ENCODE measurements around the gene MAP1LC3B2.

MAP1LC3B2 gene

GRCh38 chr12:116609319-116610114 lies 50.3 kb downstream of the MAP1LC3B2 start:
- Histone ChIP-seq H3K4ac (ENCODE audit: low read depth in 1 of 2, low read length in 2 of 2) (no peak overlapping the region), H3K27me3 (ENCODE audit: control insufficient read depth in 1 of 2, insufficient read depth in 1 of 2, low read length in 2 of 2) (peaks cover 0 to 8% of the 10 kb centered on the region in 2 experiments), H3K79me1 (replicated peaks; ENCODE audit: low read length, poor library complexity, severe bottlenecking) (no peaks in the 10 kb centered on the region), H3K4me1 (ENCODE audit: control insufficient read depth, insufficient read depth, low read depth, low read length) (no peaks in the 10 kb centered on the region), H2BK15ac (ENCODE audit: low read depth, poor library complexity, severe bottlenecking) (no peak overlapping the region), H4K91ac (ENCODE audit: low read length) (no peak overlapping the region), H3K27ac (ENCODE audit: low read length, poor library complexity, severe bottlenecking) (no peak overlapping the region), H3K36me3 (ENCODE audit: control insufficient read depth in 1 of 2, insufficient read depth in 2 of 2, low read depth in 1 of 2, low read length in 2 of 2) (no peaks in the 10 kb centered on the region), H2AFZ (ENCODE audit: low read depth, low read length) (no peak overlapping the region), H3K18ac (ENCODE audit: low read depth in 1 of 2, low read length in 2 of 2) (no peak overlapping the region), H2BK12ac (ENCODE audit: low read length in 2 of 2) (no peak overlapping the region), H3K23ac (ENCODE audit: low read length in 2 of 2) (no peak overlapping the region), H3K9ac (ENCODE audit: low read length) (peak overlapping the region; percentile 65), H2BK5ac (ENCODE audit: low read depth, low read length, poor library complexity, severe bottlenecking) (no peak overlapping the region), H3K14ac (ENCODE audit: low read length in 2 of 2) (no peak overlapping the region), H2AK5ac (ENCODE audit: low read length, severe bottlenecking) (no peak overlapping the region), H2BK120ac (ENCODE audit: low read depth, low read length) (no peak overlapping the region), H3K9me3 (ENCODE audit: control insufficient read depth, low read length) (no peaks in the 10 kb centered on the region), H3K4me3 (ENCODE audit: insufficient read depth in 1 of 2, low read depth in 1 of 2, low read length in 2 of 2) (no peak overlapping the region), H4K8ac (ENCODE audit: low read length) (no peak overlapping the region), H3K4me2 (ENCODE audit: low read length, poor library complexity, severe bottlenecking) (no peak overlapping the region)
- 86% methylated on average over 8 of the region's 8 CpGs for WGBS
- no peak for DNase-seq

GRCh38 chr12:116610971-116611541 lies 51.9 kb downstream of the MAP1LC3B2 start:
- Histone ChIP-seq H4K8ac (ENCODE audit: low read length) (no peak overlapping the region), H2BK120ac (ENCODE audit: low read depth, low read length) (no peak overlapping the region), H3K79me1 (replicated peaks; ENCODE audit: low read length, poor library complexity, severe bottlenecking) (no peaks in the 10 kb centered on the region), H3K4ac (ENCODE audit: low read depth in 1 of 2, low read length in 2 of 2) (no peak overlapping the region), H3K4me1 (ENCODE audit: control insufficient read depth, insufficient read depth, low read depth, low read length) (peaks cover 3% of the 10 kb centered on the region), H2AFZ (ENCODE audit: low read depth, low read length) (no peak overlapping the region), H3K9ac (ENCODE audit: low read length) (no peak overlapping the region), H3K14ac (ENCODE audit: low read length in 2 of 2) (no peak overlapping the region), H2BK12ac (ENCODE audit: low read length in 2 of 2) (no peak overlapping the region), H3K27ac (ENCODE audit: low read length, poor library complexity, severe bottlenecking) (no peak overlapping the region), H3K36me3 (ENCODE audit: control insufficient read depth in 1 of 2, insufficient read depth in 2 of 2, low read depth in 1 of 2, low read length in 2 of 2) (no peaks in the 10 kb centered on the region), H3K23ac (ENCODE audit: low read length in 2 of 2) (no peak overlapping the region), H3K4me3 (ENCODE audit: insufficient read depth in 1 of 2, low read depth in 1 of 2, low read length in 2 of 2) (no peak overlapping the region), H2BK15ac (ENCODE audit: low read depth, poor library complexity, severe bottlenecking) (no peak overlapping the region), H3K4me2 (ENCODE audit: low read length, poor library complexity, severe bottlenecking) (no peak overlapping the region), H4K91ac (ENCODE audit: low read length) (no peak overlapping the region), H2BK5ac (ENCODE audit: low read depth, low read length, poor library complexity, severe bottlenecking) (no peak overlapping the region), H3K27me3 (ENCODE audit: control insufficient read depth in 1 of 2, insufficient read depth in 1 of 2, low read length in 2 of 2) (peaks cover 0 to 5% of the 10 kb centered on the region in 2 experiments), H3K9me3 (ENCODE audit: control insufficient read depth, low read length) (no peaks in the 10 kb centered on the region), H2AK5ac (ENCODE audit: low read length, severe bottlenecking) (no peak overlapping the region), H3K18ac (ENCODE audit: low read depth in 1 of 2, low read length in 2 of 2) (no peak overlapping the region)
- DNase-seq: no peak
- WGBS: 77% methylated on average over 8 of the region's 11 CpGs

- Histone ChIP-seq H3K18ac (ENCODE audit: low read depth in 1 of 2, low read length in 2 of 2) (no peak overlapping the region), H3K4me3 (ENCODE audit: insufficient read depth in 1 of 2, low read depth in 1 of 2, low read length in 2 of 2) (no peak overlapping the region), H3K36me3 (ENCODE audit: control insufficient read depth in 1 of 2, insufficient read depth in 2 of 2, low read depth in 1 of 2, low read length in 2 of 2) (no peaks in the 10 kb centered on the region), H3K27me3 (ENCODE audit: control insufficient read depth in 1 of 2, insufficient read depth in 1 of 2, low read length in 2 of 2) (peaks cover 0 to 5% of the 10 kb centered on the region in 2 experiments), H3K27ac (ENCODE audit: low read length, poor library complexity, severe bottlenecking) (no peak overlapping the region), H2AK5ac (ENCODE audit: low read length, severe bottlenecking) (no peak overlapping the region), H4K91ac (ENCODE audit: low read length) (no peak overlapping the region), H3K79me1 (replicated peaks; ENCODE audit: low read length, poor library complexity, severe bottlenecking) (no peaks in the 10 kb centered on the region), H3K23ac (ENCODE audit: low read length in 2 of 2) (no peak overlapping the region), H2BK12ac (ENCODE audit: low read length in 2 of 2) (no peak overlapping the region), H3K9me3 (ENCODE audit: control insufficient read depth, low read length) (no peaks in the 10 kb centered on the region), H4K8ac (ENCODE audit: low read length) (no peak overlapping the region), H3K4ac (ENCODE audit: low read depth in 1 of 2, low read length in 2 of 2) (no peak overlapping the region), H3K4me2 (ENCODE audit: low read length, poor library complexity, severe bottlenecking) (no peak overlapping the region), H2BK120ac (ENCODE audit: low read depth, low read length) (no peak overlapping the region), H2BK5ac (ENCODE audit: low read depth, low read length, poor library complexity, severe bottlenecking) (no peak overlapping the region), H3K14ac (ENCODE audit: low read length in 2 of 2) (no peak overlapping the region), H3K9ac (ENCODE audit: low read length) (no peak overlapping the region), H3K4me1 (ENCODE audit: control insufficient read depth, insufficient read depth, low read depth, low read length) (peaks cover 5% of the 10 kb centered on the region), H2BK15ac (ENCODE audit: low read depth, poor library complexity, severe bottlenecking) (no peak overlapping the region), H2AFZ (ENCODE audit: low read depth, low read length) (no peak overlapping the region)
- 70% methylated on average over 6 of the region's 6 CpGs for WGBS
- DNase-seq: no peak
Measured at GRCh38 chr12:116612436-116612835, 53.3 kb downstream of the MAP1LC3B2 start.

- H3K4me3 ChIP-seq (ENCODE audit: insufficient read depth in 1 of 2, low read depth in 1 of 2, low read length in 2 of 2): no peak overlapping the region
- H4K8ac ChIP-seq (ENCODE audit: low read length): no peak overlapping the region
- H2AFZ ChIP-seq (ENCODE audit: low read depth, low read length): no peak overlapping the region
- H3K14ac ChIP-seq (ENCODE audit: low read length in 2 of 2): no peak overlapping the region
- WGBS: 80% methylated on average over 8 of the region's 8 CpGs
- H3K27ac ChIP-seq (ENCODE audit: low read length, poor library complexity, severe bottlenecking): no peak overlapping the region
- H3K4ac ChIP-seq (ENCODE audit: low read depth in 1 of 2, low read length in 2 of 2): no peak overlapping the region
- no peak overlapping the region for H3K18ac ChIP-seq (ENCODE audit: low read depth in 1 of 2, low read length in 2 of 2)
- peaks cover 4% of the 10 kb centered on the region for H3K9me3 ChIP-seq (ENCODE audit: control insufficient read depth, low read length)
- no peak overlapping the region for H2BK15ac ChIP-seq (ENCODE audit: low read depth, poor library complexity, severe bottlenecking)
- H3K36me3 ChIP-seq (ENCODE audit: control insufficient read depth in 1 of 2, insufficient read depth in 2 of 2, low read depth in 1 of 2, low read length in 2 of 2): no peaks in the 10 kb centered on the region
- H3K4me2 ChIP-seq (ENCODE audit: low read length, poor library complexity, severe bottlenecking): no peak overlapping the region
- no peak for DNase-seq
- peaks cover 5% of the 10 kb centered on the region for H3K4me1 ChIP-seq (ENCODE audit: control insufficient read depth, insufficient read depth, low read depth, low read length)
- no peak overlapping the region for H3K23ac ChIP-seq (ENCODE audit: low read length in 2 of 2)
- no peaks in the 10 kb centered on the region for H3K79me1 ChIP-seq (replicated peaks; ENCODE audit: low read length, poor library complexity, severe bottlenecking)
- no peak overlapping the region for H2BK5ac ChIP-seq (ENCODE audit: low read depth, low read length, poor library complexity, severe bottlenecking)
- H2BK120ac ChIP-seq (ENCODE audit: low read depth, low read length): no peak overlapping the region
- H2BK12ac ChIP-seq (ENCODE audit: low read length in 2 of 2): no peak overlapping the region
- H3K9ac ChIP-seq (ENCODE audit: low read length): no peak overlapping the region
- H4K91ac ChIP-seq (ENCODE audit: low read length): no peak overlapping the region
- H3K27me3 ChIP-seq (ENCODE audit: control insufficient read depth in 1 of 2, insufficient read depth in 1 of 2, low read length in 2 of 2): peaks cover 0 to 5% of the 10 kb centered on the region in 2 experiments
- no peak overlapping the region for H2AK5ac ChIP-seq (ENCODE audit: low read length, severe bottlenecking)
Measured at GRCh38 chr12:116613256-116613655, 54.1 kb downstream of the MAP1LC3B2 start.
